Activated effector memory CD4-positive, alpha-beta T cell treated with anti-CD3 and anti-CD28 coated beads, Interleukin-2, amount 50 U/mL, for 16 hours (primary cell): Measurements from ENCODE around the gene CAMKV.
"Not testable (repeated sequence)": the region's sequence is repeated elsewhere in the genome, so short reads cannot be mapped to it uniquely, and the experiment has no call there.

ENCODE experiments used
- DNase-seq: peaks from one replicate; pipeline ENCODE4 v3.0.0-alpha.2; 2020

CAMKV gene

GRCh38 chr3:49845694-49846093 lies 24.0 kb downstream of the CAMKV start:
- DNase-seq, result no peak

- DNase-seq, result no peak
Measured at GRCh38 chr3:49844464-49845183, 25.1 kb downstream of the CAMKV start.

- DNase-seq, result no peak
Measured at GRCh38 chr3:49842843-49843517, 26.7 kb downstream of the CAMKV start.

GRCh38 chr3:49841806-49842205 lies 27.9 kb downstream of the CAMKV start:
- DNase-seq, result no peak

- DNase-seq, result no peak
Measured at GRCh38 chr3:49841126-49841696, 28.5 kb downstream of the CAMKV start.

GRCh38 chr3:49840388-49840787 lies 29.3 kb downstream of the CAMKV start:
- DNase-seq, result no peak

- peak; percentile 92 for DNase-seq
Measured at GRCh38 chr3:49839193-49839809, 30.4 kb downstream of the CAMKV start.

- no peak for DNase-seq
Measured at GRCh38 chr3:49831341-49831740, 38.4 kb downstream of the CAMKV start.

- no peak for DNase-seq
Measured at GRCh38 chr3:49826016-49826415, 43.7 kb downstream of the CAMKV start.

GRCh38 chr3:49823131-49823530 lies 46.6 kb downstream of the CAMKV start:
- DNase-seq, result not testable (repeated sequence)

- peak; percentile 72 for DNase-seq
Measured at GRCh38 chr3:49813497-49814174, 56.1 kb downstream of the CAMKV start, which contains the start of gene UBA7. Gene UBA7, minus strand, starts transcription at chr3:49813953. Its CDS starts 166 bp downstream, at chr3:49813787.

GRCh38 chr3:49812916-49813496 lies 56.7 kb downstream of the CAMKV start:
- no peak for DNase-seq
